HL-60 (cell line): Measurements from ENCODE around the gene KLF2.
"Not testable (repeated sequence)": the region's sequence is repeated elsewhere in the genome, so short reads cannot be mapped to it uniquely, and the experiment has no call there.

Experiments used
- POLR2AphosphoS5 ChIP-seq: IDR thresholded peaks from 2 replicates; pipeline ENCODE4 v1.6.1; 2012; ENCODE audit warnings: low read depth
- REST ChIP-seq: IDR thresholded peaks from 2 replicates; pipeline ENCODE4 v1.6.1; 2012; ENCODE audit warnings: low read depth; ENCODE audit not compliant: insufficient replicate concordance
- TF ChIP-seq, protein P1 (sequence below): IDR thresholded peaks from one replicate; pipeline ENCODE4 v1.5.1; 2011; ENCODE audit warnings: low read length, control low read depth, inconsistent platforms; ENCODE audit not compliant: insufficient read depth

DNA sequence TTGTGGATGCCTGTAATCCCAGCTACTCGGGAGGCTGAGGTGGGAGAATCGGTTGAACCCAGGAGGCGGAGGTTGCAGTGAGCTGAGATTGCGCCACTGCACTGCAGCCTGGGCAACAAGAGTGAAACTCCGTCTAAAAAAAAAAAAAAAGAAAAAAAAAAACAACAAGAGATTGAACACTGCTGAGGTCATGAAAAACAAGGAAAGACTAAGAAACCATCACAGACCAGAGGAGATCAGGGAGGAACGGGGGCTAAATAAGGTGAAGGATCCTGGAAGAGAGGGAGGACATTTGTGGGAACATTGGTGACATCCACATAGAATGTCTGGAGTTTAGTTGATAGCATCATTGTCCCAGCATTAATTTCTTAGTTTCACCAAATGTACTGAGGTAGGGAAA, 19.6 kb upstream of the KLF2 start:
- TF ChIP-seq, protein P1, sequence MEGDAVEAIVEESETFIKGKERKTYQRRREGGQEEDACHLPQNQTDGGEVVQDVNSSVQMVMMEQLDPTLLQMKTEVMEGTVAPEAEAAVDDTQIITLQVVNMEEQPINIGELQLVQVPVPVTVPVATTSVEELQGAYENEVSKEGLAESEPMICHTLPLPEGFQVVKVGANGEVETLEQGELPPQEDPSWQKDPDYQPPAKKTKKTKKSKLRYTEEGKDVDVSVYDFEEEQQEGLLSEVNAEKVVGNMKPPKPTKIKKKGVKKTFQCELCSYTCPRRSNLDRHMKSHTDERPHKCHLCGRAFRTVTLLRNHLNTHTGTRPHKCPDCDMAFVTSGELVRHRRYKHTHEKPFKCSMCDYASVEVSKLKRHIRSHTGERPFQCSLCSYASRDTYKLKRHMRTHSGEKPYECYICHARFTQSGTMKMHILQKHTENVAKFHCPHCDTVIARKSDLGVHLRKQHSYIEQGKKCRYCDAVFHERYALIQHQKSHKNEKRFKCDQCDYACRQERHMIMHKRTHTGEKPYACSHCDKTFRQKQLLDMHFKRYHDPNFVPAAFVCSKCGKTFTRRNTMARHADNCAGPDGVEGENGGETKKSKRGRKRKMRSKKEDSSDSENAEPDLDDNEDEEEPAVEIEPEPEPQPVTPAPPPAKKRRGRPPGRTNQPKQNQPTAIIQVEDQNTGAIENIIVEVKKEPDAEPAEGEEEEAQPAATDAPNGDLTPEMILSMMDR: not testable (repeated sequence)
- not testable (repeated sequence) for TF ChIP-seq REST, POLR2AphosphoS5
